NCI-H510A (cell line): ENCODE data around the gene MDC1.
A peak's percentile ranks its signal among the peaks of the same experiment; 100 is the strongest.

ENCODE experiments used
- DNase-seq: peaks from one replicate; lab custom pipeline; 2025; lab: John Stamatoyannopoulos, UW

Gene MDC1

DNA sequence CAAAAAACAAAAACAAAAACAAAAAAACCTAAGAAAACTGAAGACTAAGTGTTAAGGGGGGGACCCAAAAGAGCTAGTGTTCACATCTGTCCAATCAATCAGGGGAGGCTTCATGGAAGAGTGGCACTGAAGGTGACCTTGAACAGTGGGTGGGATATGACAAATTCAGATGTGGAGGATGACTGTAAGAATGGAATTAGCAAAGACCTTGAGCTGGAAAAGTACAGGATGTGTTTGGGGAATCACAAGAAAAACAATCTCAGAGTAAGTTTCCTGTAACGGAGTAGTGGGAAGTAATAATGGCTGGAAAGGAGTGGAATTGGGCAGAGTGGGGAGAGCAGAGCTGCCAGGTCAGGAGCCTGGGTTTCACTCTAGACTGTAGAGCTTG, 30.2 kb upstream of the MDC1 start:
- no peak for DNase-seq

DNA sequence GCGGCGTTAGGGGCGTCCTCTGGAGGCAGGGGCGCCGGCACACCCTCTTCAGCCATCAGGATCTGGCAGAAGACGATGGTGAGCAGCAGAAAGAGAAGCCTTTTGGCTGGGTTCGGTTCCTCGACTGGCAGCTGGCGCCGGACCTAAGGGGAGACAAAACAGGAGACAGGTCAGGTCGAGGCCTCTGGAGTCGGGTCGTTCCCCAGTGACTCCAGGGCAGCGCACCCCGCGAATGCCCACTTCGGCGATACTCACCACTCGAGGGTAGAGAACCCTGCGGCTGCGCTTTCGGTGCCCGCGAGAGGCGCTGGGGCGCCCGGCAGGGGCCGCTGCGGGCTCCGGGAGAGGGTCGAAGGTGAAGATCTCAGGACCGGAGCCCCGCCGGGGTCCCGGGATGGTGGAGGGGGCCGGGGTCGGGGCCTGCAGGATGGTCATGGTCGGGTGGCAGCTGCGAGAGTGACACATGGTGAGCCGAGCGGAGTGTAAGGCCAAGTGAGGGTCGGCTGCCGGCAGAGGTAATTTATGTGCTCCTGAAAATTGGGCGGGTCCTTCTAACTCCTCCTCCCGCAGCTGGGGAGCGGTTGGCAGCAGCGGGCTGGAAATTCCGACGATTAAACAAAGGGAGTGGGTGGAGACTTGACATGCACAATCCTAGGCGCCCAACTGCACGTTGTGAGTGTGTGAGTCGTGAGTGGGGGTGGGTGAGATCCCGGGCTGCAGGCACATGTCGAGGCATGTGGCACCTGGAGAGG, 27.1 kb upstream of the MDC1 start, which contains the start of gene IER3:
Gene IER3 (minus strand): TSS at position 494 of the 752 bp plus-strand sequence. CDS start 29 bp downstream, at position 465.
- peak; percentile 56 for DNase-seq

DNA sequence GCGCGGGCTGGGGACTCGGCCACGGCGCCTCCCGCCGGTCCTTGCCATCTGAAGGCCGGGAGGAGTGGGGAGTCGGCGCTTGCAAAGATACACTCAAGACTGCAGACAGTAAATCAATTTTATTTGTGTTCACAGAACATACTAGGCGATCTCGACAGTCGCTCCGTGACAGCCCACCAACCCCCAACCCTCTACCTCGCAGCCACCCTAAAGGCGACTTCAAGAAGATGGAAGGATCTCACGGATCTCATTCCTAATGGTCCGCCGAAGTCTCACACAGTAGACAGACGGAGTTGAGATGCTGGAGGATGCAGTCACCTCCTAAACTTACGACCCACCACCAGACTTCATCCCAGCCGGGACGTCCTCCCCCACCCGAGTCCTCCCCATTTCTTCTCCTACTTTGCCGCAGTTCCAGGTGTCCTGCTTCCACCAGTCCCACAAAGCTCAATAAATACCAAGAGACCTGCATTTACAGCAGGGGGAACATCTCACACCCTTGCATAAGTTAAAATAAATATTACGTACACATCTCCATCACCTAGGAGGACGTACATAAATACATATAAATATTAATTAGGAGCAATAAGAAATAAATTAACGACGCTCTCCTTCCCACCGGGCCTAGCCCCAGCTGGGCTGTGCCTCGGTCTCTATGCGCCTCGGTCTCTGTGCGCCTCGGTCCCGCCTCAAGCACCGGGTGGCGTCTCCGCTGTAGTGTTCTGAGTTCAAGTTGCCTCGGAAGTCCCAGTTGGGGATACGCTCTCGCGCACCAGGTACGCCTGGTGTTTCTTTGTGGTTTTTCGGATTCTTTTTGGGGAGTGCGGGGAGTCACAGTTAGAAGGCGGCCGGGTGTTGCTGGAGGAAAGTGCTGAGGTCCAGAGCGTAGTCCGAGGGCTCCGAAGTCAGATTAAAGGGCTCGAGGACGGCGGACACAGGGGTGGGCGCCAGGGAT, 26.3 kb upstream of the MDC1 start:
- no peak for DNase-seq

DNA sequence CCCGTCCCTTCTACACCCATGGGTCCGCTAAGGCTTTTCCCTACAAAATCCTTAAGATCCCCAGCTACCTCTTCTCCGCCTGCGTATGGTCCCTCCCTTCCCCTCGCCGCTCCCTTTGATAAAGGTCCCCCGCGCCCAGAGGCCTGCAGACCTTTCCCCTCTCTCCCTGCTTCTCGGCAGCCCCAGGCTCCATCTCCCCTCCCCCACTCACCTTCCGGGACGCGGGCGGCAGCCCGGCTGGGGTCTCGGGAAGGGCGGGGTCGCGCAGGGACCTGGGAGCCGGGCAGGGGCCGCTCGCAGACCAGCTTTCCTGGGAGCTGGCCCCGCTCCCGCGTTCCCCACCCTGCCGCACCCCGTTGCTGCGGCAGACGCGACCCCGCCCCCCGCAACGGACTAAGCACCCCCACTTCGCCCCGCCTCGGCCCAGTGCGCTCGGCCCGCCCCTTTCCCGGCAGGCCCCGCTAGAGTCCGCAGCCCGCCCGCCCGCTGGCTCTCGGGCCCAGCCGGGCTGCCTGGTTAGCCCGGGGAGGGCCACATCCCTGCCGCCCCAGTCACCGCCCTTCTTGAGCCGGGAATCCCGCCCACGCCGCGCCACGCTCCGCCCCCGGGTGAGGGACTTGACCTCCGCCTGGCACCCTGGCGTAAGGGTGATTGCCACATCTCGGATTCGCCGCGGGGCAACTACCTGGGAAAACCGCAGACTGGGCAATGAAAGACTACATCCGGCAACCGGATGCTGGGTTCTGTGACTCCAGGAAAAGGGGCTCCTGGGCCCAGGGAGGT, 25.4 kb upstream of the MDC1 start, which contains the start of gene FLOT1:
Gene FLOT1 (minus strand): TSS at position 372 of the 783 bp plus-strand sequence. CDS start 498 bp downstream, outside the sequence.
- DNase-seq, result peak; percentile 91

DNA sequence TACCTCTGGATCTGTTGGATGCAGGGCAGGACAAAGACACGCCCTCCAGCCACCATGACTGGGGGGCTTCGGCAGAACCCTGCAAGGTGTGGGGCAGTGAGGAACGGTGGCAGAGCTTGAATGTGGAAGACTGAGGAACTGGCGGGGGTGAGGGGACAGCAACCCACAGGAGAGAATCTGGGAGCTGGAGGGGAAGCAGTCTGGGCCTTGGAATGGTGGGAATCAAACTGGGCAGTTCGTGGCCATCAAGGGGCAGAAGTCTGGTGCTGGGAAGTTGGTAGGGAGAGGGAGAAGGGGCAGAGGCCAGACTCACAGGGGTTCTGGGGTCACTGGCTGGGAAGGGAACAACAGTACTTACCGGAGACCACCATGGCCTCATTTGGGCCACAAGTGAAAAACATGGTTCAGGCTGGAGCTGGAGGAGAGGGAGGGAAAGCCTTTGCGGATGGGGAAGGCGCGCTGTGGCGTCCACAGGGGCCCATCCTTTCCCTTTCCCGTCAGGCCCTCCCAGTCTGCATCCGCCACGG, 24.8 kb upstream of the MDC1 start:
- no peak for DNase-seq

DNA sequence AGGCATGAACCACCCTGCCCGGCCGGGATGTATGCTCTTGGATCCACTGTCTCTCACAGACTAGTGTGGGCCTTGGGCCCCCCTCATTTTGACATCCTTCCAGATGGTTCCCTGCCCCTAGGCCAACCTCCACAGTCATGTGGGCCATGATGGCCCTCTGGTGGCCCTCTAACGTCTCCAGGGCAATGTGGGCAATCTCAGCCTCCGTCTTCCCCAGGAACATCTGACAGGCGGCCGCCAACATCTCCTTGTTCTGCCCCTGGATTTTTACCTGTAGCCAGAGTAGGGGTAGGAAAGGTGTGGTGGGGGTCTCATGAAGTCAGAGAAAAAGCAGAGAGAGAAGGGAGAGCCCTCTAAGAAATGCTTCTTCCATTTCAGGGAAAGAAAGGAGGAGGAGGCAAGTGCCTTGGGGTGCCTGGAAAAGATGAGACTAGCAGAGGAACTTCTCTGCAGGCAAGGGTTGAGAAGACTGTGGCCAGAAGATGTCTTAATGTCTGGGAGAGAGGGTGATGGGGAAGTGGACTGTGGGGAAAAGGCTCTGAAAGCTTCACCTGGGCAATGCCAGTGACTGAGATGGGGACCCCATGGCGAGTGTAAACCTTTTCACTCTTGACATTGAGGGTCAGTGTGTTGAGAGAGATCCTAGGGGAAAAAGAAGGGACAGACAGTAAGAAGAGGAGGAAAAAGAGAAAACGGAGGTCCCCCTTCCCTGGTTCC, 24.1 kb upstream of the MDC1 start:
- DNase-seq, result no peak

DNA sequence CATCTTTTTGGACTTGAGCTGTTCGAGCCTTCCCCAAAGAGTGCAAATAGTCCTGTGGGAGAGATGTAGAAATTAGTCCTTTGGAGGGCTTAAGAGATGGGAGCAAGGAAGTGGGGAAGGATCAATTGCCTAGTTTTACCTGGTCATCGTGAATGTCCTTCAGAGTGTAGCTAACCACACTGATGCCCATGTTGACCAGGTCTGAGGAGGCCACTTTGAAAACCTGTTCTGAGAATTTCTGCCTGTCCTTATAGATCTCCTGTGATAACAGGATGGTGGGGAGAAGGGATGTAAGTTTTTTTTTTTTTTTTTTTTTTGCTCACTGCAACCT, 23.4 kb upstream of the MDC1 start:
- DNase-seq, result no peak

DNA sequence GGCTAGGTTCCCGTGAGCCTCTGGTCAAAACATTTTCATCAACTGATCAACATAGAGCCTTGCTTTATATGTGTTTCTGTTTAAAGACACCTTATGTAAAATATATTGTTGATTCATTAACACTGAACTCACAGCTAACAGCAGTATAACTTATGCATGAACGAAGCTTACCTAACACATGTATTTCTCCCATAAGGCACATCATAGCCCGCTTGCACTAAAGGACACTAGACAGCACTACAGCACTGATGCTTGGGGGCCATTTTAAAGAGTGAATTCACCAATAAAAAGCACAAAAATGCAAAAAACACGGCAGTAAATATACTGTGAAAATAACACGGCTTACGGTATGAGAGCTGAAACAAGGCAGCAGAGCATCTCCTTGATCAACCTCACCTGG, 21.5 kb upstream of the MDC1 start:
- no peak for DNase-seq

DNA sequence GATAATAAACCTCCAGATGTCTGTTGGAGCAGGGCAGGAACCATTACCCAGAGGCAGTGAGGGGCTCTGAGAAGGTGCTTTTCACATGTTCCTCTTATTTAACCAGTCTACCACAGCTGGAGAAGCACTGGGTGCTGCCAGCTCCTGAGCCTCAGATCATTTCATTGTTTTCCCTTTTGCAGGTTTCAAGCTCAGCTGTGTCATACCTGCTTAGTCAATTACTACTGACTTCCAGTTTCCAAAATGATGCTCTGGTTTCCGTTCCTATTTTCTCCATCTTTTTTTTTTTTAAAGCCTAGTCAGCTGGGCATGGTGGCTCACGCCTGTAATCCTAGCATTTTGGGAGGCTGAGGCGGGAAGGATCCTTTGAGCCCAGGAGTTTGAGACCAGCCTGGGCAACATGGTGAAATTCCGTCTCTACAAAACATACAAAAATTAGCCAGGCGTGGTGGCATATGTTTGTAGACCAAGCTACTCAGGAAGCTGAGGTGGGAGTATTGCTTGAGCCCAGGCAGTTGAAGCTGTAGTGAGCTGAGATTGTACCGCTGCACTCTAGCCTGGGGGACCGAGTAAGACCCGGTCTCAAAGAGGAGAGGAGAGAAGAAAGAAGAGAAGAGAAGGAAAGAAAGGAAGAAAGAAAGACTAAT, 18.7 kb upstream of the MDC1 start:
- no peak for DNase-seq

DNA sequence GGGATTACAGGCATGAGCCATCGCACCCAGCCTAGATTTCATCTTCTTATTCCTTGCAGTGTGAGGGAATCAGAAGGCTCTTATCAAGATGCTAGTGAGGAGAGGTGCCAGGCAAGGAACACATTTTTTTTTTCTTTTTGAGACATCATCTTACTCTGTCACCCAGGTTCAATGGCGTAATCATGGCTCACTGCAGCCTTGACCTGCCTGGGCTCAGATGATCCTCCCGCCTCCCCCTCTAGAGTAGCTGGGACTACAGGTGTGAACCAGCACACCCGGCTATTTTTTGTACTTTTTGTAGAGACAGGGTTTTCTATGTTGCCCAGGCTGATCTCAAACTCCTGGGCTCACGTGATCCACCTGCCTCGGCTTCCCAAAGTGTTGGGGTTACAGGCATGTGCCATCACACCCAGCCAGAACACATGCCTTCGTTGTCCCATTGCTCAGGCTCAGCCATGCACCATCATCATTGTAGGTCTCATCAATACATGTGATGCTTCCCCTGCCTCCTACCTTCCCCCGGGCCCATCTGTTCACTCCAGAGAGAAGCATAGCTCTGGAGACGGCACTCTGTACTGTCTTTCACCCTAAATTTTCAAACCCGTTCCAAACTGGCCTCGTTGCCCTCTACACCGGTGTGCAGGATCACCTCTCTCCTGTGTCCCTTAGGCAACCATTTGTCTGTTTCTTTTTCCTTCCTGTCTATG, 15.3 kb upstream of the MDC1 start:
- no peak for DNase-seq

DNA sequence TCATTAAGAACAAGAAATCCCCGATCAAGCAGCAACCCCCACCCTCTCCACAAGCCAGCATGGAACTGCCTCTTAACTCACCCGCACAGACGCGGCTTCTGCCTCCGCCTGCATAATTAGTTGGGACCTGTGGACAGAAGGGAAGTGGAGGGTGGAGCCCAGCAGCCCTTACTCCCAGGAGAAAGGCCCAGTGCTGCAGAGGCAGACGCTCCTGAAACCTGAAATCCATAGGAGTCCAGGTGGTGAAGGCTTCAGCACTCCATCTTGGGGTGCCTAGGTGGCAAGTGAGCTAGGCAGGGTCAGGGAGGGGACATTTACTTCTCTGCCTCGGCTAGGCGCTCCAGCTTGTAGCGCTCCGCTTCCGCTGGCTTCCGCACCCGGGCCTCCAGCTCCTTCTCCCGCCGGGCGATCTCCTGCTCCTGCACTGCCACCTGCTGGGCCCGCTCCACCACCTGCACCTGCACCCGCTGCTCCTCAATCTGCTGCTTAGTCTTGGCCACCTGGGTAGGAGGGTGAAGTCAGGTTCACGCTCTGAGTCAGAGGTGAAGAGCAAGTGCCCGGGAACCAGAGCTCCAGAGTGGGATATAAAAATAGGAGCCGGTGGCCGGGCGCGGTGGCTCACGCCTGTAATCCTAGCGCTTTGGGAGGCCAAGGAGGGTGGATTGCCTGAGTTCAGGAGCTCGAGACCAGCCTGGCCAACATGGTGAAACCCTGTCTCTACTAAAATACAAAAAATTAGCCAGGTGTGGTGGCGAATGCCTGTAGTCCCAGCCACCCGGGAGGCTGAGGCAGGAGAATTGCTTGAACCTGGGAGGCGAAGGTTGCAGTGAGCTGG, 13.7 kb upstream of the MDC1 start:
- DNase-seq, result peak; percentile 82

DNA sequence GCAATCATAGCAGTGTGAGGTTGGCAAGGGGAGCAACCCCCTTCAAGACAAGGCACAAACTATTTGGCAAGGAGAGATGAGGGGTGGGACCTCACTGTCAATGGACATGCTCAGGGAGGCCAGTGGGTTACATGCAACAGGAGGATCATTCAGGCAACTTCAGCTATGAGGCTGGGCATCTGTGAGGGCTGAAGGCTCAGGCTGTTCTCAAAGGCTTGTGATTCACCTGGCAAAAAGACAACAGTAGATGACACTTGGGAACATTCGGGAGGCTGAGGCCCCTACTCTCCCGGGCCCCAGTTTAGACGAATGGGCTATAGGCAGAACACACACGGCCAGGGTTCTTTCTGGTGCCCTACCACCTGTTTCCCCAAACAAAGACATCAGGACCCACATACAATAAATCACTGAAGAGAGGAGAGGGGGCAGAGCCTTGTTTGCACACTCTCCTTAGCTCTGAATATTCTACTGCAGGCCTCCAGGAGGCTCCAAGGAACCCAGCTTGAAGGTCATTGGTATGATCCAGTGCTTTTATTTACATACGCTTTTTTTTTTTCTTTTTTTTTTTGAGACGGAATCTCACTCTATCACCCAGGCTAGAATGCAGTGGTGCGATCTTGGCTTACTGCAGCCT, 11.0 kb upstream of the MDC1 start:
- no peak for DNase-seq

DNA sequence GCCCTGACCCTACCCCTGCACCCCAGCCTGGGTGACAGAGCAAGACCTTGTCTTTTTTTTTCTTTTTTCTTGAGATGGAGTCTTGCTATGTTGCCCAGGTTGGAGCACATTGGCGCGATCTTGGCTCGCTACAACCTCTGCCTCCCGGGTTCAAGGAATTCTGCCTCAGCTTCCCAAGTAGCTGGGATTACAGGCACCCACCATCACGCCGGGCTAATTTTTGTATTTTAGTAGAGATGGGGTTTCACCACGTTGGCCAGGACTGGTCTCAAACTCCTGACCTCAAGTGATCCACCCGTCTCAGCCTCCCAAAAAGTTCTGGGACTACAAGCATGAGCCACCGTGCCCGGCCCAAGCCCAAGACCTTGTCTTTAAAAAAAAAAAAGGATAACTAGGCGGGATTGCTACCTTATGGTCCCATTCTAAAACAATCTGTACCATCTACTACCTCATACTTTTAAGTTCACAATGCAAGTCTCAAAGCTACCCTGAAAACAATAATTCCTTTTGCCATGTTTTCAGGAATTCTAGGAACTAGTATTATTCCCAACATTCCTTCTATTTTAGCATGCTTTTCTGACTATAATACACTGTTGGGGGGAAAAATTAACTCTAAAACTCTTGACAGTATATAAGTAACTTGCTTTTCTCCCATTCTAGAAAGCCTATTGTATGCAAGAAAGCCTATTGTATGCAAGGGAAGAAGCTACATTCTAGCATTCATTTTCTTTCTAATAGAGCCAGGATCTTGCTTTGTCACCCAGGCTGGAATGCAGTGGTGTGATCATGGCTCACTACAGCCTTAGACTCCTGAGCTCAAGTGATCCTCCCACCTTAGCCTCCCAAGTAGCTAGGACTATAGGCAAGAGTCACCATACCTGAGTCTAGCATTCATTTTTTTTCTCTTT, 9.7 kb upstream of the MDC1 start:
- DNase-seq, result no peak

DNA sequence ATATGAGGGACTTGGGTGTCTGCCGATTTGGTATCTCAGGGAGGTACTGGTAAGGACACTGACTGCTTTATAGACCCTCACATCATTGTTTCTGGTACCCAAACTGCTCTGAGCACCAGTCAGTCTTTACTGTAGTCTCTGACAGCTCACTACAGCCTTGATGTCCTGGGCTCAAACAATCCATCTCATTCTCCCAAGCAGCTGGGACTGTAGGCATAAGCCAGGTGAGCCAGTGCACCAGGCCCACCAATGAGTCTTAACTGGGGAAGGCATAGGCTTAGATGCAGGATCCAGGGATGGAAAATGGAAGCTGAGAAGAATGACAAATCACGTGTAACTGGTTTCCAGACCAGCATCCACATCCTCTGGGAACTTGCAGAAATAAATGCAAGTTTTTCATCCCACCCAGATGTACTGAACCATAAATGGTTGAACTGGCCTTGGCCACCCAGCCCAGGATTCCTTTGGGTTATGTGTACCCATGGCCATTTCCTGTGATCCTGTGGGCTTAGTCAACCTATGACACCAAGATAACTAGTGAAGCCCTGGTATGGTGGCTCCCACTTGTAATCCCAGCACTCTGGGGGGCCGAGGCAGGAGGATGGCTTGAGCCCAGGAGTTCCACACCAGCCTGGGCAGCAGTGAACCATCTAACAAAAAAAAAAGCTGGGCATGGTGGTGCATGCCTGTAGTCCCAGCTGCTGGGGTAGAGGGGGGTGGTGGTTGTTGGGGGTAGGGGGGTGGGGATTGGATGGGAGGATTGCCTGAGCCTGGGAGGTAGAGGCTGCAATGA, 8.8 kb upstream of the MDC1 start:
- no peak for DNase-seq

DNA sequence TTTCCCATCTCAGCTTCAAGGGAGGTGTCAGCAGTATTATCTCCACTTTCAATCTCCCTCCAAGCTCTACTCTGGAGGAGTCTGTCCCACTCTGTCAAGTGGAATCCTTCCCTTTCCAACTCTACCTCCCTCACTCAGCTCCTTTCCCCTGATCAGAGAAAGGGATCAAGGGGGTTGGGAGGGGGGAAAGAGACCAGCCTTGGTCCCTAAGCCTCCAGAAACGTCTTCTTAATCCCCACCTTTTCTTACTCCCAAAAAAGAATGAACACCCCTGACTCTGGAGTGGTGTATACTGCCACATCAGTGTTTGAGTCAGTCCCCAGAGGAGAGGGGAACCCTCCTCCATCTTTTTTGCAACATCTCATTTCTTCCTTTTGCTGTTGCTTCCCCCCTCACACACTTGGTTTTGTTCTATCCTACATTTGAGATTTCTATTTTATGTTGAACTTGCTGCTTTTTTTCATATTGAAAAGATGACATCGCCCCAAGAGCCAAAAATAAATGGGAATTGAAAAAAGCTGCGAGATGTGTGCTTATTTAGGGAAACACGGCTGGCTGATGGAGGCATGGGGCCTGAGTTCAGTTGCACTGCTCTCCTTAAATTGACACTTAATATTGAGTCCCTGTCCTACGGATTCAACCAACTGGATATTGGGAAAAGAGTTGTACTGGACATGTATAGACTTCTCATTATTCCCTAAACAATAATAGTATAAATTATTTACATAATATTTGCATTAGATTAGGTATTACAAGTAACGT, 8.0 kb upstream of the MDC1 start:
- DNase-seq, result no peak
